ENCODE results near the gene IGSF22.
A peak's percentile ranks its signal among the peaks of the same experiment; 100 is the strongest.
"Not testable (repeated sequence)": the region's sequence is repeated elsewhere in the genome, so short reads cannot be mapped to it uniquely, and the experiment has no call there.

The IGSF22 gene

DNA sequence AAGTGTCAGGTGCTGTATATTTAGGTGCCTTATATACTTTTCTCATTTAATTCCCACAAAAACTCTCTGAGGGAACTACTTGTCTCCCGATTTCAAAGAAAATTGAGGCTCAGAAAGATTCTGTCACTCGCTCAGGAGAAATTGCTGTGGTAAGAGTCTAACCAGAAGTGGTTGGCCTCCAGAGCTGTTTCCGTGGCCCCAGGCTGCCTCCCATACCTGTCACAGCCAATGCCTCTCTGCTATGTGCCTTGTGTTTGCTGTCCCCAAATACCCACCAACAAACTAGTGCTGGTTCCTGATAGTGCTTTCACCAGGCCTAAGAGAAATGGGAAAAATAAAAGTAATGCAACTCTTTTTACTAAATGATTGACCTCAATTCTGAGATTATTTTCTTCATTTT lies 48.4 kb downstream of the IGSF22 start:
- DNase-seq (ENCODE audit: insufficient read length, low spot score) (no peak), FAIRE-seq (no peak)
- no peak for TF ChIP-seq SPI1 (IDR thresholded peaks at IDR 0.05; ENCODE audit: low read depth, low read length)
- no peak for TF ChIP-seq PAX5 (IDR thresholded peaks at IDR 0.05; ENCODE audit: insufficient read depth, low read length, severe bottlenecking)
- TF ChIP-seq POLR2AphosphoS5 (IDR thresholded peaks at IDR 0.05; ENCODE audit: low read depth, low read length), result no peak
- TF ChIP-seq POLR2A (IDR thresholded peaks at IDR 0.05; ENCODE audit: low read depth, low read length), result no peak
- TF ChIP-seq POU2F2 (IDR thresholded peaks at IDR 0.05; ENCODE audit: low read depth, low read length), result no peak
- TF ChIP-seq TAF1 (IDR thresholded peaks at IDR 0.05; ENCODE audit: low read depth, low read length), result no peak

DNA sequence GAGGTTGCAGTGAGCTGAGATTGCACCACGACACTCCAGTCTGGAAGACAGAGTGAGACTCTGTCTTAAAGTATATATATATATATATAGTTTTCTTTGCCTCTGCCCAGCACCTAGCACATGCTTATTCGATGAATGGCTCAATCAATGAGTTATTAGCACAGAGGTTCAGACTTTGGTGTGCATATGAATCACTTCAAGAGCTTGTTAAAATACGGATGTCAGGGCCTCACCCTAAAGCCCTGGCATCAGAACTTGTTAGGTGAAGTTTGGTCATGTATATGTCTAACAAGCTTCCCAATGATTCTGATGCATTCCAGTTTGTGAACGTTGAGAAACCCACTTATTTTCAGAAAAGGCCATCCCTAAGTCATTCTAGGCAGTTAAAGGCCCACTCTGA lies 49.2 kb downstream of the IGSF22 start:
- FAIRE-seq (no peak), DNase-seq (ENCODE audit: insufficient read length, low spot score) (no peak)
- no peak for TF ChIP-seq POU2F2 (IDR thresholded peaks at IDR 0.05; ENCODE audit: low read depth, low read length)
- TF ChIP-seq PAX5 (IDR thresholded peaks at IDR 0.05; ENCODE audit: insufficient read depth, low read length, severe bottlenecking), result no peak

DNA sequence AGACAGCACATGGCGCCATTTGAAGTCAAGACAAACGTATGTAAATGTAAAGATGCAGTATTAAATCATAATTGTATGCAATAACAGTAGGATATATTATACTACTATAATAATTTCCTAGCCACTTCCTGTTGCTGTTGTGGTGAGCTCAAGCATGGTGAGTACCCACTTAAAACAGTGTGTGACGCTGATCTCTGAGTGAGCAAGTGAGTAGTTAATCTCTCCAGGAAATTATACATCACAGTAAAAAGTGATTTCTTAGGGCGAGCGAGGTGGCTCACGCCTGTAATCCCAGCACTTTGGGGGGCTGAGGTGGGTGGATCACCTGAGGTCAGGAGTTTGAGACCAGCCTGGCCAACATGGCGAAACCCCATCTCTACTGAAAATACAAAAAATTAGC lies 53.8 kb downstream of the IGSF22 start:
- FAIRE-seq; DNase-seq (ENCODE audit: insufficient read length, low spot score): not testable (repeated sequence)

DNA sequence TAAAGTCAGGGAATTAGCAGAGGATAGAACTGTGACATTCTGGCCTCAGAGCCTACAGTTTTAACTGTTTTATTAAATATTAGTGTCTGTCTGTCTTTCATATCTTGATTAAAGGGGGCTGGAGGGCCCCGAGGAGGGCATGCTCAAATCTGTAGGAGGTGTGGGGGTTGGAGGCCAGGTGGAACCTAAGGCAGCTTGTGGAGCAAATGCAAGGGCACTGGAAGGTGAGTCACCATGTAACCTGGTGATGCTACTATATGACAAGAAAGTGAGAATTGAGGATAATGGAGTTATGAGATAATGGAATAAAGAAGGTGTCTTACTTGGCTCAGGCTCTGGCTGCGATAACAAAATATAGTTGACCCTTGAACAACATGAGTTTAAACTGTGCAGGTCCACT lies 54.7 kb downstream of the IGSF22 start:
- DNase-seq (ENCODE audit: insufficient read length, low spot score) (no peak), FAIRE-seq (no peak)
- TF ChIP-seq SPI1 (IDR thresholded peaks at IDR 0.05; ENCODE audit: low read depth, low read length) (no peak), POU2F2 (IDR thresholded peaks at IDR 0.05; ENCODE audit: low read depth, low read length) (no peak), PAX5 (IDR thresholded peaks at IDR 0.05; ENCODE audit: insufficient read depth, low read length, severe bottlenecking) (no peak), TAF1 (IDR thresholded peaks at IDR 0.05; ENCODE audit: low read depth, low read length) (no peak), POLR2A (IDR thresholded peaks at IDR 0.05; ENCODE audit: low read depth, low read length) (no peak), POLR2AphosphoS5 (IDR thresholded peaks at IDR 0.05; ENCODE audit: low read depth, low read length) (no peak)

DNA sequence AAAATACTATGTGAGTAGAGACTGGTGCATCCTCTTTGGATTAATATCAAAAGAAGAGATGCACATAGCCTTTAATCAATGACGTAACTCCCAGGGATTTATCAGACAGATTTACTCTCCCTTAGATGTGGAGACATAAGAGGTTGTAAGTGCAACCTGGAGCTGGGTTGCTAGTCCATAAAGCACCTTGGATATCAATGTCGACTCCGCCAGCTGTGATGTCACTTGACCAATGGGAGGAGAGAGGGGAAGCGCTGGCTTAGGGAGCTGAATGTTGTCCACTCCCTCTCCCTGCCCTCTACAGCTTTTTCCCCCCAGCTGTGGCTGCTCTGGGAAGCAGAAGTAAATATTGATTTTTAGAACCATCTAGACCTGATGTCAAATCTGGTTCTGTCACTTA lies 56.3 kb downstream of the IGSF22 start:
- FAIRE-seq, result no peak
- no peak for DNase-seq (ENCODE audit: insufficient read length, low spot score)
- no peak for TF ChIP-seq POLR2A (IDR thresholded peaks at IDR 0.05; ENCODE audit: low read depth, low read length)
- TF ChIP-seq SPI1 (IDR thresholded peaks at IDR 0.05; ENCODE audit: low read depth, low read length), result no peak
- no peak for TF ChIP-seq PAX5 (IDR thresholded peaks at IDR 0.05; ENCODE audit: insufficient read depth, low read length, severe bottlenecking)
- TF ChIP-seq TAF1 (IDR thresholded peaks at IDR 0.05; ENCODE audit: low read depth, low read length), result no peak
- no peak for TF ChIP-seq POLR2AphosphoS5 (IDR thresholded peaks at IDR 0.05; ENCODE audit: low read depth, low read length)
- TF ChIP-seq POU2F2 (IDR thresholded peaks at IDR 0.05; ENCODE audit: low read depth, low read length), result no peak

DNA sequence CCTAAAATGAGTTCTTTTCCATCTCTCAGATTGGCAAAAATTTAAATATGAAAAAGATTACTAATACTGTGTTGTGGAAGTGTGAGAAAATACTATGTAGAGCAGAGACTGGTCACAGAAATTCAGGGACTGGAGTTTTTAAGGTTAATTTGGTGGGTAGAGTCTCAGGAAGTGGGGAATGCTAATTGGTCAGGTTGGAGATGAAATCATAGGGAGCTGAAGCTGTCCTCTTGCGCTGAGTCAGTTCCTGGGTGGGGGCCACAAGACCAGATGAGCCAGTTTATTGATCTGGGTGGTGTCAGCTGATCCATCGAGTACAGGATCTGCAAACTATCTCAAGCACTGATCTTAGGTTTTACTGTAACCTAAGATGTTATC lies 56.8 kb downstream of the IGSF22 start:
- DNase-seq (ENCODE audit: insufficient read length, low spot score) (no peak), FAIRE-seq (no peak)
- TF ChIP-seq PAX5 (IDR thresholded peaks at IDR 0.05; ENCODE audit: insufficient read depth, low read length, severe bottlenecking) (no peak), POLR2AphosphoS5 (IDR thresholded peaks at IDR 0.05; ENCODE audit: low read depth, low read length) (no peak), TAF1 (IDR thresholded peaks at IDR 0.05; ENCODE audit: low read depth, low read length) (no peak), SPI1 (IDR thresholded peaks at IDR 0.05; ENCODE audit: low read depth, low read length) (no peak), POLR2A (IDR thresholded peaks at IDR 0.05; ENCODE audit: low read depth, low read length) (no peak), POU2F2 (IDR thresholded peaks at IDR 0.05; ENCODE audit: low read depth, low read length) (no peak)

DNA sequence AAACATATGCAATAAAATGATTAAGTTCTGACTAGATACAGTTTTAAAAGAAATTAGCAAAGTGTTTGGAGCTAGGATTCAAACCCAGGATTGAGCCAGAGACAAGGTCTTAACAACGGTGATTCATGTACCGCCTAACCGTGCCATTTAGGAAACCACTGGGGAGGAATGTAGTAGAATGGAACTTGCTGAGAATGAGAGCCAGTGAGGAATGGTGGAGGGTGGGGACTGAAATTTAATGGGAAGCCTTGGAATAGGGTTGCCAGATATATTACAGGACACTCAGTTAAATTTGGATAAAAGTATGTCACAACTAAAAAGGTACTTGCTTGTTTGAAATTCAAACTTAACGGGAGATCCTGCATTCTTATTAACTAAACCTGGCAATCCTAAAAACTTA lies 57.9 kb downstream of the IGSF22 start:
- DNase-seq (ENCODE audit: insufficient read length, low spot score) (no peak), FAIRE-seq (no peak)
- TF ChIP-seq POLR2AphosphoS5 (IDR thresholded peaks at IDR 0.05; ENCODE audit: low read depth, low read length), result no peak
- TF ChIP-seq TAF1 (IDR thresholded peaks at IDR 0.05; ENCODE audit: low read depth, low read length), result no peak
- no peak for TF ChIP-seq SPI1 (IDR thresholded peaks at IDR 0.05; ENCODE audit: low read depth, low read length)
- no peak for TF ChIP-seq POLR2A (IDR thresholded peaks at IDR 0.05; ENCODE audit: low read depth, low read length)
- no peak for TF ChIP-seq PAX5 (IDR thresholded peaks at IDR 0.05; ENCODE audit: insufficient read depth, low read length, severe bottlenecking)
- TF ChIP-seq POU2F2 (IDR thresholded peaks at IDR 0.05; ENCODE audit: low read depth, low read length), result no peak

DNA sequence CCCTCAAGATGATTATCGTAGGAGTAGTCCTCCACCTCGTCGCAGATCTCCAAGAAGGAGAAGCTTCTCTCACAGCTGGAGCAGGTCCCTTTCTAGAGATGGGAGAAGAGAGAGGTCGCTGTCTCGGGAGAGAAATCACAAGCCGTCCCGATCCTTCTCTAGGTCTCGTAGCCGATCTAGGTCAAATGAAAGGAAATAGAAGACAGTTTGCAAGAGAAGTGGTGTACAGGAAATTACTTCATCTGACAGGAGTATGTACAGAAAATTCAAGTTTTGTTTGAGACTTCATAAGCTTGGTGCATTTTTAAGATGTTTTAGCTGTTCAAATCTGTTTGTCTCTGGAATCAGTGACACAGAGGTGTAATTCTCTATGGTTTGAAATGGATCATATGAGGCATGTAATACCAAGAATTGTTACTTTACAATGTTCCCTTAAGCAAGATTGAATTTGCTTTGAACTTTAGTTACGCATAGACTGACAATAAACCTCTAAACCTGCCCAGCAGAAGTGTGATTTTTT lies 60.6 kb downstream of the IGSF22 start:
- not testable (repeated sequence) for DNase-seq (ENCODE audit: insufficient read length, low spot score); FAIRE-seq

DNA sequence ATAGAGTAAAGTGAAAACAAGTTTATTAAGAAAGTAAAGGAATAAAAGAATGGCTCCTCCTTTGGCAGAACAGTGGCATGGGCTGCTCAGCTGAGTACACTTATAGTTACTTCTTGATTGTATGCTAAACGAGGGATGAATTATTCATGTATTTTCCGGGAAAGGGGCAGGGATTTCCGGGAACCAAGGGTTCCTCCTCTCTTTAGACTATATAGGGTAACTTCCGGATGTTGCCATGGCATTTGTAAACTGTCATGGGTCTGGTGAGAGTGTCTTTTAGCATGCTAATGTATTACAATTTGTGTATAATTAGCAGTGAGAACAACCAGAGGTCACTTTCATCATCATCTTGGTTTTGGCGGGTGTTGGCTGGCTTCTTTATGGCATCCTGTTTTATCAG lies 68.3 kb downstream of the IGSF22 start:
- DNase-seq (ENCODE audit: insufficient read length, low spot score), result no peak
- peak; percentile 16 for FAIRE-seq
- TF ChIP-seq PAX5 (IDR thresholded peaks at IDR 0.05; ENCODE audit: insufficient read depth, low read length, severe bottlenecking) (no peak), TAF1 (IDR thresholded peaks at IDR 0.05; ENCODE audit: low read depth, low read length) (no peak), SPI1 (IDR thresholded peaks at IDR 0.05; ENCODE audit: low read depth, low read length) (no peak), POLR2AphosphoS5 (IDR thresholded peaks at IDR 0.05; ENCODE audit: low read depth, low read length) (no peak), POU2F2 (IDR thresholded peaks at IDR 0.05; ENCODE audit: low read depth, low read length) (no peak), POLR2A (IDR thresholded peaks at IDR 0.05; ENCODE audit: low read depth, low read length) (no peak)
